Subcutaneous abdominal adipose tissue (tissue), 5 donors: ENCODE data around the gene PRTFDC1.
A peak's percentile ranks its signal among the peaks of the same experiment; 100 is the strongest.

Experiments
- H3K27ac ChIP-seq: one replicate; pipeline ENCODE4 v1.7.0; 2013; ENCODE audit warnings: low read depth, mild to moderate bottlenecking, inconsistent platforms, low read length, moderate library complexity
- H3K27me3 ChIP-seq, 5 donors: one replicate each; pipeline ENCODE4 v1.7.0; 2013; ENCODE audit warnings: low read length in 5 of 5, inconsistent platforms in 1 of 5; ENCODE audit not compliant: control insufficient read depth in 5 of 5, insufficient read depth in 4 of 5
- H3K36me3 ChIP-seq, 5 donors: one replicate each; pipeline ENCODE4 v1.7.0; 2013; ENCODE audit warnings: low read length in 5 of 5; ENCODE audit not compliant: control insufficient read depth in 5 of 5, insufficient read depth in 5 of 5
- H3K4me1 ChIP-seq, 5 donors: one replicate each; pipeline ENCODE4 v1.7.0; 2013; ENCODE audit warnings: low read length in 5 of 5, mild to moderate bottlenecking in 3 of 5, moderate library complexity in 1 of 5; ENCODE audit not compliant: control insufficient read depth in 5 of 5, insufficient read depth in 5 of 5
- H3K4me3 ChIP-seq, 5 donors: one replicate each; pipeline ENCODE4 v1.7.0; 2013; ENCODE audit warnings: low read length in 5 of 5, low read depth in 1 of 5
- H3K9ac ChIP-seq, 5 donors: one replicate each; pipeline ENCODE4 v1.7.0; 2013; ENCODE audit warnings: low read length in 5 of 5, mild to moderate bottlenecking in 4 of 5, moderate library complexity in 3 of 5
- H3K9me3 ChIP-seq, 5 donors: one replicate each; pipeline ENCODE4 v1.7.0; 2013; ENCODE audit warnings: low read length in 5 of 5; ENCODE audit not compliant: control insufficient read depth in 5 of 5
- donor health status: healthy.
- donor health status: healthy.
- donor health status: healthy.
- donor health status: healthy.
- donor health status: healthy.

The PRTFDC1 gene

DNA sequence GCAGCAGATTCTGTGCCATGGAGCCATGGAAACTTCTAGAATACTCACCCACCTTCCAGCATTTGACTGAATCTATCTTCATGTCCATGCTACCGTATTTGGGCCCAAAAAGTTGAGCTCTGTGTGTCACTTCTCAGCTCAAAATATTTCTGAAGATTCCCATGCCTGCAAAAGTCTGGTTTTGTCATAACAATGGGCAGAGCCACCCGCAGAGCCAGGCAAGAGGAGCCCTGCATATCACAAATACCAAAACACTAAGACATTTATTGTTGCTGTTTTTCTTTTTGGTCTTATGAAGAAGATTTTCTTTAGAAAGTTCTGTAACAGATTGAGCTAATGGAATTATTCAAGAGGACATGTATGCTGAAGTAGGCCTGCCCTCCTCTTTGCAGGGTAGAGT lies 68.1 kb downstream of the PRTFDC1 start:
- Histone ChIP-seq H3K4me1 (peaks cover 0 to 8% (median 4%) of the 10 kb centered on the region in 5 donors), H3K9me3 (no peaks in the 10 kb centered on the region), H3K36me3 (no peaks in the 10 kb centered on the region), H3K27ac (no peak overlapping the region), H3K4me3 (no peak overlapping the region), H3K27me3 (no peaks in the 10 kb centered on the region), H3K9ac (no peak overlapping the region)

DNA sequence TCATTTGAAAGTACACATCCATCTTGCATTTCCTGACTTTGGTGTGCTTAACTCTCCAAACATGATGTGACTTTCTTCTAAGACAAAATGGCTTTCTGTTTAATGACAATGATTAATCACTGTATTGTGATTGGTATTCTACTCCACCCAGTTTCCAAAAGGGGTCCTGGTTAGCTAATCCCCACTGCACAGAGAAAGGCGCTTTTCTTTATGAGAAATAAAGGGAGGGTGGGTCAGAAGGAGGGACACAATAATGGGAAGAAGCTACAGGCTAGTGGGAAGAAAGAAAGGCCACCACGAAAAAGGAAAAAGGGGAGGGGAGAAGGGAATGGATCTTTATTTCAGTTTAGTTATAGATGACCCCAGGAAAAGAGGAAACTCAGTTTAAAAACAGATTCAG lies 69.2 kb downstream of the PRTFDC1 start:
- Histone ChIP-seq H3K9ac (no peak overlapping the region), H3K9me3 (no peaks in the 10 kb centered on the region), H3K27me3 (no peaks in the 10 kb centered on the region), H3K27ac (no peak overlapping the region), H3K4me1 (peaks cover 0 to 8% (median 3%) of the 10 kb centered on the region in 5 donors), H3K4me3 (no peak overlapping the region), H3K36me3 (no peaks in the 10 kb centered on the region)

DNA sequence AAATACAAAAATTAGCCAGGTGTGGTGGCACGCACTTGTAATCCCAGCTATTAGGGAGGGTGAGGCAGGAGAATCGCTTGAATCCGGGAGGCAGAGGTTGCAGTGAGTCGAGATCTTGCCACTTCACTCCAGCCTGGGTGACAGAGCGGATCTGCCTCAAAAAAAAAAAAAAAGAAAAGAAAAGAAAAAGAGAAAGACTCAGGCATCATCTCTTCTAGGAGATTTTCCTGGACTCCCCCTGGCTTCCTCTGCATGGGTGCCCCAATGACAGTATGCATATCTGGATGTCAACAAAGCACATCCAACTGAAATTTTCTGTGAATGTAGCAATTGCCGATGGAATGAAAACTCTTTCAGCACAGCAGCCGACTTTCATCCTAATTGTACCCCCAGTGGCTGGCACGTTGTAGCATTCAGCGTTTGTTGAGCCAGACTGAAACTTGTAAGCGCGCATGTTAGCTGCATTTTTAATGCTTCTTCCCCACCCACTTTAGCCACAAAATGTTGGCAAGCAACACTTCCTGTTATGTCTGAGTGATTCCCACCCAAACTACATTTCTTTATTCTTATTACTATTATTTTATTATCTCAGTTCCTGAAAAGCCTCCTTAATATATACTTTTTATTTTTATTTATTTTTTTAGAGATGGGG lies 70.2 kb downstream of the PRTFDC1 start:
- no peak overlapping the region for H3K9ac ChIP-seq
- no peaks in the 10 kb centered on the region for H3K36me3 ChIP-seq
- H3K4me3 ChIP-seq, result peak overlapping the region in 2 of 5 donors; percentile 35 to 50
- peaks cover 0 to 8% (median 3%) of the 10 kb centered on the region in 5 donors for H3K4me1 ChIP-seq
- H3K9me3 ChIP-seq, result no peaks in the 10 kb centered on the region
- no peak overlapping the region for H3K27ac ChIP-seq
- H3K27me3 ChIP-seq, result no peaks in the 10 kb centered on the region

DNA sequence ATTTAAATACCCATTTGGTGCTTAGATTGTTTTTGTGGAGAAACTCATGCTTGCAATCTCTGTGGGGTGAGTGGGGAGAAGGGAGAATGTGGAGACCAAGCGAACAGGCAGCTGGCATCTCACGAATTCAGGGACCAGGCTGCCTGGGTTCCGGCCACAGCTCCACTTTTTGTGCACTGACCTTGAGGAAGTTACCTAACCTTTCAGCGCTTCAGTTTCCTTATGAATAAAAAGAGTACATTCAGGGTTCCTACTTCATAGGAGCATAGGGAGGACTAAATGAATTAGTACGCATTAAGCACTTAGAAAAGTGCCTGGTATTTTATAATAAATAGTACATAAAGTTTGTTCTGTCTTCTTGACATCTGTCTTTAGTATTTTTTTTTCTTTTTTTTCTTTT lies 72.5 kb downstream of the PRTFDC1 start:
- no peaks in the 10 kb centered on the region for H3K36me3 ChIP-seq
- no peaks in the 10 kb centered on the region for H3K27me3 ChIP-seq
- H3K27ac ChIP-seq, result no peak overlapping the region
- no peak overlapping the region for H3K4me3 ChIP-seq
- peaks cover 0 to 1% (median 0%) of the 10 kb centered on the region in 5 donors for H3K9me3 ChIP-seq
- no peak overlapping the region for H3K9ac ChIP-seq
- H3K4me1 ChIP-seq, result peaks cover 0 to 8% (median 3%) of the 10 kb centered on the region in 5 donors

DNA sequence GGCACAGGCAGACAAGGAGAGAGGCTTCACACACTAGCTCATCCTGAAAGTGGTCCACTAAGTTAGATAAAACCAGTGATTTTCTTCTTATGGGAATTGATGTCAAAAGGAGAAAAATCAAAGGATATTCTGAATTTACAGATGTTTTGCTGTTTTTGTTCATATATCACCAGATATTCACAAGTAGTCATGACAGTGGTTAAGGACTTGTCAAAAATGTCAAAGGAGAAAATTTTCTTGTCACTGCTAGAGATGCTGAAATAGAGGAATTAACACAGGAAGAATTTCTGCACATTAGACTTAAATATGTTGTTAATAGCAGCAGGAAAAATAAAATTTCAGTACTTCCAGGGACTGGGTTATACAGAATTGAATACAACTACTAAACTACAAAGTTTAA lies 78.3 kb downstream of the PRTFDC1 start:
- Histone ChIP-seq H3K36me3 (no peaks in the 10 kb centered on the region), H3K4me1 (peaks cover 0 to 15% (median 8%) of the 10 kb centered on the region in 5 donors), H3K4me3 (no peak overlapping the region), H3K27ac (no peak overlapping the region), H3K9ac (no peak overlapping the region), H3K27me3 (no peaks in the 10 kb centered on the region), H3K9me3 (peaks cover 0 to 3% (median 2%) of the 10 kb centered on the region in 5 donors)

DNA sequence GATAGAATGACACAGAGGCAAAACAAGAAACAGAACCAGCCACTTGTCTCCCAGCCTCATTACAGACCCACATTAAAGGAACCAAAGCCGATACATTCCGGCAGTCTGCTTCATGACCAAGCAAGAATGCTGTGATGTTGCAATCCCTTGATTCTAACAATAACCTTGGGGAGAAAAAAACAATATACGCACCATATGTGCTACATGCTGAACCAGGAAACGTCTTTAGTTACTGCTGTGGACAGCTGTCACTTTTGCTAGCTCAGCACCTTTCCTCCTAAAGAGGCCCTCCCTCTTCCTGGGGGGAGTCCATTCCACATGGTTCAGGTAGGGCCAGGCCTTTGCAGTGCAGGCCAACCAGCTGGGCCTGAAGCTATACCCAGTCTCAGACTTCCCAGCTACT lies 79.1 kb downstream of the PRTFDC1 start:
- Histone ChIP-seq H3K27ac (no peak overlapping the region), H3K9me3 (peaks cover 0 to 3% (median 2%) of the 10 kb centered on the region in 5 donors), H3K27me3 (no peaks in the 10 kb centered on the region), H3K4me3 (peak overlapping the region in 1 of 5 donors; percentile 5), H3K36me3 (no peaks in the 10 kb centered on the region), H3K9ac (no peak overlapping the region), H3K4me1 (peaks cover 0 to 15% (median 8%) of the 10 kb centered on the region in 5 donors)

DNA sequence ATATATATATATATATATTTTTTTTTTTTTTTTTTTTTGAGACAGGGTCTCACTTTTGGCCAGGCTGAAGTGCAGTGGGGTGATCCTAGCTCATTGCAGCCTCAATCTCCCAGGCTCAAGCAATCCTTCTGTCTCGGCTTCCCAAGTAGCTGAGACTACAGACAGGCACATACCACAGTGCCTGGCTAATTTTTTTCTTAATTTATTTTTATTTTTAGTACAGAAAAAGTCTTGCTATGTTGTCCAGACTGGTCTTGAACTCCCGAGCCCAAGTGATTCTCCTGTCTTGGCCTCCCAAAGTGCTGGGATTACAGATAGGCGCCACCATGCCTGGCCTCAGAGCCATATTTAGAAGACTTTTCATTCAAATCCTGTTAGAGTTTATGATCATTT lies 79.6 kb downstream of the PRTFDC1 start:
- Histone ChIP-seq H3K4me3 (no peak overlapping the region), H3K27me3 (no peaks in the 10 kb centered on the region), H3K27ac (no peak overlapping the region), H3K9me3 (peaks cover 0 to 3% (median 2%) of the 10 kb centered on the region in 5 donors), H3K4me1 (peaks cover 0 to 15% (median 8%) of the 10 kb centered on the region in 5 donors), H3K9ac (no peak overlapping the region), H3K36me3 (no peaks in the 10 kb centered on the region)

DNA sequence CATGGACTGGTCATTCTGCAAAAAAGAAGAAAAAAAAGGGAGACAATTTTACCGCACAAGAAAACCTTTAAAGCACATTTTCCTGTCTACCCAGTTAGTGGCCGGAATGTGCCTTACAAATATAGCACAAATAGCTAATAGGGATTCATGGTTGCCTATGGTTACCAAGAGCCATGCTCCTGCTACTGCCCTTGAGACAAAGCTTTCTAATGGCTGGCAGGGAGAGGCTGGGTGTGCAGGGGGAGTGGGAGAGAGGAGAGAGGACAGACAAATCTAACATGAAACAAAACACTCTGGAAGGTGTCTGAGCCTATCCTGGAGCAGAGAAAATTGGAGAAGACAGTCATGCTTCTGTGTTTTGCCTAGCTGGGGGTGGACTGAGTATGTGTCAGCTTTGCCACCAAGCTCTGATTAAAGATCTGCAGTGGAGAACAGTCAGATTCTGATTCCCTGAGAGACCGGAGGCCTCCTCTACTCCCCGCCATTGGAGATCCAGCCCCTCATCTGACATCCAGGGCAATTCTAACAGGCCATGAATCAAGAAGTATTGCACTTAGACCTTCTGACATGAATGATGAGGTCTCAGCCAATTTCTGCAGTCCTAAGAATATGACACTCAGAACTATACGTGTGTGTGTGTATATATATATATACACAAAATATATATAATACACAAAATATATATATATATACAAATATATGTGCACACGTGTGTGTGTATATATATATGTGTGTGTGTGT lies 80.2 kb downstream of the PRTFDC1 start:
- no peaks in the 10 kb centered on the region for H3K27me3 ChIP-seq
- peaks cover 0 to 19% (median 8%) of the 10 kb centered on the region in 5 donors for H3K4me1 ChIP-seq
- no peak overlapping the region for H3K9ac ChIP-seq
- peaks cover 0 to 3% (median 2%) of the 10 kb centered on the region in 5 donors for H3K9me3 ChIP-seq
- H3K36me3 ChIP-seq, result no peaks in the 10 kb centered on the region
- no peak overlapping the region for H3K27ac ChIP-seq
- H3K4me3 ChIP-seq, result no peak overlapping the region

DNA sequence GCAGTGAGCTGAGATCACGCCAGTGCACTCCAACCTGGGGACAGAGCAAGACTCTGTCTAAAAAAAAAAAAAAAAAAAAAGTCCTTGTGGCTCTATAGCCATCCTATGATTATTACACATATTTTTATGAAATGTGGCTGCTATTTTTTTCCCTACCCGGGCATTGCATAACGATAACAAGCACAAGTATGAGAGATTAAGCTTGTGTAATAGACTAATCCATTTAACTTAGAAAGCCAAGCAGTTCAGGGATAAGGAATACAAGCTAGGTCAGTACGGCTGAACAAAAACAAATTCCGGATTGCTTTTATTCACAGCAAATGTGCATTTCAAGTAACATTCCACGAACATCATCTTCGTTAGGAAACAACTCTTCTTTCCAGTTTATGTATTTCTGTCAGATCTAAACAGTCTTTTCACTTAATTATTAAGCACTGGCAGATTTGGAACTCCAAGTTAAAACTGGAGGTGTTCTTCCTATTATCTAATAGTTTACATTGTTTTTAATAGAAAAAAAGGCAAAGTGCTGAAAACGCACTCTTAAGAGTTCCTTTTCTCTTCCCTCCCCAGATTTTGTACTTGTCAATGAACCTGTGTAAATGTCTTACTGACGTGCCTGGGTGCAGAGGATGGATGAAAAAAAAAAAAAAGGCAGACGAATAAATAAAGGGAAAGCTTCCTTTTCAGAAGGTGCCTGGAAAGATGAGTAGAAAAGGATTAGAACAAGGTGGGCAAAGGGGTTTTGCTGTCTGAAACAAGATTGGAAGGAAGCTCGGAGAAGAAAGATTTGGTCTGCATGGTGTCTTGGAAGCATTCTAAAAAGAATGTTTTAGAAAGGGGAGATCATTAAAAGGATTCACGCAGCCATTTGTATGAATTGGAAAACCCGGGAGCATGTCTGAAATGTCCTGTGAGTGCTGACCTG lies 81.1 kb downstream of the PRTFDC1 start:
- H3K9me3 ChIP-seq, result peaks cover 0 to 3% (median 2%) of the 10 kb centered on the region in 5 donors
- no peak overlapping the region for H3K4me3 ChIP-seq
- no peaks in the 10 kb centered on the region for H3K36me3 ChIP-seq
- H3K27me3 ChIP-seq, result no peaks in the 10 kb centered on the region
- H3K4me1 ChIP-seq, result peaks cover 0 to 24% (median 8%) of the 10 kb centered on the region in 5 donors
- H3K27ac ChIP-seq, result no peak overlapping the region
- H3K9ac ChIP-seq, result no peak overlapping the region
